HUES64 (cell line): ENCODE measurements around the gene KRTAP9-7.

Experiments
- H3K27ac ChIP-seq: 2 replicates; pipeline ENCODE4 v1.7.0; 2013; ENCODE audit warnings: low read depth, low read length, inconsistent platforms
- H3K27me3 ChIP-seq: 2 replicates; pipeline ENCODE4 v1.6.1; 2013; ENCODE audit warnings: mild to moderate bottlenecking, low read length; ENCODE audit not compliant: insufficient read depth
- H3K36me3 ChIP-seq: 2 replicates; pipeline ENCODE4 v1.6.1; 2013; ENCODE audit warnings: mild to moderate bottlenecking, low read length; ENCODE audit not compliant: insufficient read depth
- H3K4me1 ChIP-seq: 2 replicates; pipeline ENCODE4 v1.6.1; 2013; ENCODE audit warnings: mild to moderate bottlenecking, low read length, moderate library complexity; ENCODE audit not compliant: insufficient read depth
- H3K4me3 ChIP-seq: 2 replicates; pipeline ENCODE4 v1.5.1; 2013; ENCODE audit warnings: mild to moderate bottlenecking, low read length, moderate library complexity
- H3K9ac ChIP-seq: 2 replicates; pipeline ENCODE4 v1.6.1; 2013; ENCODE audit warnings: mild to moderate bottlenecking, low read depth, low read length
- H3K9me3 ChIP-seq: 2 replicates; pipeline ENCODE4 v1.6.1; 2013; ENCODE audit warnings: low read depth, low read length; ENCODE audit not compliant: insufficient read depth
- WGBS: fragments of 150-250, 120-280 bp; methylation state at CpG from one replicate; pipeline ENCODE4 v1.1.7; 2013; ENCODE audit warnings: missing lambda C conversion rate; 5-methylcytosine and 5-hydroxymethylcytosine counted together

Gene KRTAP9-7

GRCh38 chr17:41278176-41278955 is 2.9 kb downstream of the KRTAP9-7 start:
- H3K9me3 ChIP-seq = no peaks in the 10 kb centered on the region
- no peaks in the 10 kb centered on the region for H3K36me3 ChIP-seq
- H3K27me3 ChIP-seq = no peaks in the 10 kb centered on the region
- WGBS = 89% methylated on average over 3 of the region's 3 CpGs
- no peak overlapping the region for H3K9ac ChIP-seq
- 0 out of 2 replicates have a peak, but pooled peaks cover under 1% of the 10 kb centered on the region for H3K4me1 ChIP-seq
- H3K27ac ChIP-seq = no peak overlapping the region
- H3K4me3 ChIP-seq = no peak overlapping the region

DNA sequence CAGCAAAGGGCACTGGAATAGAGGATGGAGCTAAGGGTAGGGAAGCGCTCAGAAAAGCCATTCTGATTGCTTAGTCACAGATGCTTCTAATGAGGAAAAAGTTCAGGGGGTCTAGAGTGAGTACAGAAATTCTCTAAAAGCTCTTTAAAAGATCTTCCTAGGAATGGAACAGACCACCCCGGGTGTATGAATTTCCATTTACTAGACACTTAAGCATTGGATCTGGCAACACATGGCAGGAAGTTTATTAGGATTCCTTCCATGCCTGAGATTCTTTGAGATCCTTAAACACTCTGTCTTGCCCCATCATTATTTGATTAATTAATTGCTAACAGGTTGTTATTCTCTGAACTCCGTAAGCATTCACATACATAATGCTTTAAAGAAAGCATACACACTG is 8.5 kb downstream of the KRTAP9-7 start:
- 93% methylated on average over 2 of the region's 3 CpGs for WGBS
- Histone ChIP-seq H3K9me3 (no peaks in the 10 kb centered on the region), H3K9ac (no peak overlapping the region), H3K4me1 (0 out of 2 replicates have a peak, but pooled peaks cover 9% of the 10 kb centered on the region), H3K36me3 (no peaks in the 10 kb centered on the region), H3K27ac (no peak overlapping the region), H3K4me3 (no peak overlapping the region), H3K27me3 (no peaks in the 10 kb centered on the region)

DNA sequence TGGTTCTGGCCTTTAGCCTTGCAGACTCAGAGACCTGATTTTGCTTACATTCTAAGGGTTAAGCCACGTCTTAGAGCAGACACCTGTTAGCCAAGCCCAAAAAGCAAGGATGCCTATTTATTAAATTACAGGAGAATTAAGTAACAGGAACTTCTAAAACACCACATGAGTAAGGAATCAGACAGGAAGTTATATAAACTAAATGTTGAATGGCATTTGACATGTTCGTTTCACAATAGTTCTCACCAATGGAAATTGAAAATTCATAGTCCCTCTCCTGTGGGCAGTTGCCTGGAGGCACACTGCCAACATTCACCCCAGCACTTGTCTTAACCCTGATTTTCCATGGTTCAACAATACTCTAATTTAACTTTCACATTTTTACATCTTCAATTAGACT is 9.0 kb downstream of the KRTAP9-7 start:
- no peaks in the 10 kb centered on the region for H3K36me3 ChIP-seq
- H3K27ac ChIP-seq = no peak overlapping the region
- WGBS = 71% methylated on average over 2 of the region's 2 CpGs
- H3K9ac ChIP-seq = no peak overlapping the region
- H3K27me3 ChIP-seq = no peaks in the 10 kb centered on the region
- H3K9me3 ChIP-seq = no peaks in the 10 kb centered on the region
- H3K4me1 ChIP-seq = 0 out of 2 replicates have a peak, but pooled peaks cover 9% of the 10 kb centered on the region
- no peak overlapping the region for H3K4me3 ChIP-seq

DNA sequence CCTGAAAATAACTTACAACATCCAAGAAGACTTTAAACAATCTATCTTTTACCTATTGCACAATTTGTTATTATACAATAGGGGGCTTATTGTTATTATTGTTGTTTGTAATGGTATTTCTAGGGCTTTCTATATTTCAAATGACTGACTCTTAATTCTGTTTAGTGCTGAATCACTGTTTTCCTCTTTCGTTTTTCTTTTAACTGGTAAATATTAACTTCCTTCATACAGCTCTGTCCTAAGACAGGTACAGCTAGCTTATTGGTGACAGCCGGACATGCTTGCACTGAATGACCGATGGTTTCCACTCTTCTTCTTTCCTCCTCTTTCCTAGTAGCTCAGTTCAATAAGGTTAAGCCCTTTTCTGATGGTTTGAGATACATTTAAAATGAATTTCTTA is 11.6 kb downstream of the KRTAP9-7 start:
- Histone ChIP-seq H3K9ac (no peak overlapping the region), H3K4me3 (no peak overlapping the region), H3K9me3 (no peaks in the 10 kb centered on the region), H3K4me1 (0 out of 2 replicates have a peak, but pooled peaks cover 9% of the 10 kb centered on the region), H3K36me3 (no peaks in the 10 kb centered on the region), H3K27me3 (no peaks in the 10 kb centered on the region), H3K27ac (no peak overlapping the region)
- WGBS = 94% methylated on average over 3 of the region's 3 CpGs

GRCh38 chr17:41294016-41294415 is 18.5 kb downstream of the KRTAP9-7 start:
- Histone ChIP-seq H3K27ac (no peak overlapping the region), H3K9me3 (no peaks in the 10 kb centered on the region), H3K4me1 (no peaks in the 10 kb centered on the region), H3K4me3 (no peak overlapping the region), H3K36me3 (no peaks in the 10 kb centered on the region), H3K9ac (no peak overlapping the region), H3K27me3 (no peaks in the 10 kb centered on the region)
- WGBS = 92% methylated on average over 1 of the region's 1 CpG

- Histone ChIP-seq H3K27ac (no peak overlapping the region), H3K9me3 (no peaks in the 10 kb centered on the region), H3K27me3 (no peaks in the 10 kb centered on the region), H3K36me3 (no peaks in the 10 kb centered on the region), H3K4me3 (no peak overlapping the region), H3K9ac (no peak overlapping the region), H3K4me1 (no peaks in the 10 kb centered on the region)
- WGBS = 92% methylated on average over 1 of the region's 1 CpG
These were observed 21.3 kb downstream of the KRTAP9-7 start for GRCh38 chr17:41296846-41297245.

DNA sequence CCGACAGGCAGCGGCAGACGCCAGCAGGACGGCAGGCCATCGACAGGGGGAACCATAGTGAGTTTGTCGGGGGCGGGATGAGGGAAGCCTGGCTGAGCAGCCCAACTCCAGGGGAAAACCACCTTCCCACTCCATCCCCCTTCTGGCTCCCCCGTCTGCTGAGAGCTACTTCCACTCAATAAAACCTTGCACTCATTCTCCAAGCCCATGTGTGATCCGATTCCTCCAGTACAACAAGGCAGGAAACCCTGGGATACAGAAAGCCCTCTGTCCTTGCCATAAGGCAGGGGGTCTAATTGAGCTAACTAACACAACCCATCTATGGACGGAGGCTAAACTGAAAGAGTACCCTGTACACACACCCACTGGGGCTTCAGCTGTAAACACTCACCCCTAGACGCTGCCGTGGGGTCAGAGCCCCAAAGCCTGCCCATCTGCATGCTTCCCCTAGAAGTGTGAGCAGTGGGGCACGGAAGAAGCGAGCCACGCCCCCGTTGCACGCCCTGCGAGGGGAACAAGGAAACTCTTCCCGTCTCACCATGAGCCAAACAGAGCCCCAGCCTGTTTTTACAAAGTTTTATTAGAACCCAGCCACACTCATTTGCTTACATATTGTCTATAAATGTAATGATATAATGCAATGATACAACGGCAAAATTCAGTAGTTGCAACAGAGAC is 23.1 kb downstream of the KRTAP9-7 start:
- H3K27me3 ChIP-seq = no peaks in the 10 kb centered on the region
- H3K4me3 ChIP-seq = no peak overlapping the region
- H3K27ac ChIP-seq = no peak overlapping the region
- no peaks in the 10 kb centered on the region for H3K36me3 ChIP-seq
- no peak overlapping the region for H3K9ac ChIP-seq
- WGBS = 86% methylated on average over 19 of the region's 20 CpGs
- no peaks in the 10 kb centered on the region for H3K9me3 ChIP-seq
- no peaks in the 10 kb centered on the region for H3K4me1 ChIP-seq

DNA sequence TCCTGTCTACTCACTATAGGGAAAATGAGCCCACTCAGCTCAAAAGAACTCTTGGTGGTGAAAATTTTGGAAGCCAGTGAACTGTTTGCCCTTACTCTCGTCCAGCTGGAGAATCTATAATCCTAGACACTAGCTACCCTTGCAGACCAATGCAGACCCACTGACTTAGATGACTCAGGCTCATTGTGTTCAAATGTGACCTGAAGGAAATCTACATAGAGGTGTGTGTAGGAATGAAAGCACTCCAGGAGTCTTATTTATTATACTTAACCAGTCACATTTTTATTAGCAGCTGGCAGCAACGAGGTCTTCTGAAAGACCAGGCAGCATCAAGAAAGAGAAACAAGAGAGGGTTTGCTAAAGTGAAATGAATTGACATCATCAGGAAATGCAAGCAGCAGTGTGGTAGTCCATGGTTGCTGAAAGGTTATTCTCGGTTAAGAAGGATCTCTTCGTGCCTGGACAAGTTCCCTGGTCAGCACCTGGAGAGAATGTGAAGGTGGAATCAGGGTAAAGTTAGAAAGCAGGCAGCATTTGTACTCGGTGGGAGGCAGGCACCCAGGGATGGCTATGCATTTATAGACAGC is 25.8 kb downstream of the KRTAP9-7 start:
- Histone ChIP-seq H3K36me3 (no peaks in the 10 kb centered on the region), H3K4me3 (no peak overlapping the region)
- 87% methylated on average over 5 of the region's 5 CpGs for WGBS

GRCh38 chr17:41301916-41302901 is 26.7 kb downstream of the KRTAP9-7 start, which contains the start of gene KRTAP29-1:
TSS of gene KRTAP29-1 (minus strand) at chr17:41302851. CDS start at chr17:41302851, 0 bp downstream.
- H3K9me3 ChIP-seq = no peaks in the 10 kb centered on the region
- WGBS = 86% methylated on average over 11 of the region's 11 CpGs
- H3K27me3 ChIP-seq = no peaks in the 10 kb centered on the region

More for the DNA sequence above, 25.8 kb downstream of the KRTAP9-7 start:
- H3K27me3 ChIP-seq = no peaks in the 10 kb centered on the region
- no peaks in the 10 kb centered on the region for H3K4me1 ChIP-seq
- H3K27ac ChIP-seq = no peak overlapping the region
- no peaks in the 10 kb centered on the region for H3K9me3 ChIP-seq
- H3K9ac ChIP-seq = no peak overlapping the region

GRCh38 chr17:41302981-41303380 is 27.5 kb downstream of the KRTAP9-7 start:
- 96% methylated on average over 4 of the region's 4 CpGs for WGBS
- H3K27me3 ChIP-seq = no peaks in the 10 kb centered on the region
- H3K4me3 ChIP-seq = no peak overlapping the region
- H3K36me3 ChIP-seq = no peaks in the 10 kb centered on the region
- no peaks in the 10 kb centered on the region for H3K4me1 ChIP-seq
- H3K27ac ChIP-seq = no peak overlapping the region
- H3K9ac ChIP-seq = no peak overlapping the region
- no peaks in the 10 kb centered on the region for H3K9me3 ChIP-seq

More at GRCh38 chr17:41301916-41302901, 26.7 kb downstream of the KRTAP9-7 start, which contains the start of gene KRTAP29-1:
- Histone ChIP-seq H3K4me1 (no peaks in the 10 kb centered on the region), H3K36me3 (no peaks in the 10 kb centered on the region), H3K4me3 (no peak within 1 kb of the TSS), H3K27ac (no peak within 1 kb of the TSS), H3K9ac (no peak within 1 kb of the TSS)
